DMS 273 (cell line): Measurements from ENCODE around the gene CIB4.

Experiments used
- DNase-seq: peaks from one replicate; lab custom pipeline; 2025; ENCODE audit not compliant: unreplicated experiment; lab: John Stamatoyannopoulos, UW

The CIB4 gene

DNA sequence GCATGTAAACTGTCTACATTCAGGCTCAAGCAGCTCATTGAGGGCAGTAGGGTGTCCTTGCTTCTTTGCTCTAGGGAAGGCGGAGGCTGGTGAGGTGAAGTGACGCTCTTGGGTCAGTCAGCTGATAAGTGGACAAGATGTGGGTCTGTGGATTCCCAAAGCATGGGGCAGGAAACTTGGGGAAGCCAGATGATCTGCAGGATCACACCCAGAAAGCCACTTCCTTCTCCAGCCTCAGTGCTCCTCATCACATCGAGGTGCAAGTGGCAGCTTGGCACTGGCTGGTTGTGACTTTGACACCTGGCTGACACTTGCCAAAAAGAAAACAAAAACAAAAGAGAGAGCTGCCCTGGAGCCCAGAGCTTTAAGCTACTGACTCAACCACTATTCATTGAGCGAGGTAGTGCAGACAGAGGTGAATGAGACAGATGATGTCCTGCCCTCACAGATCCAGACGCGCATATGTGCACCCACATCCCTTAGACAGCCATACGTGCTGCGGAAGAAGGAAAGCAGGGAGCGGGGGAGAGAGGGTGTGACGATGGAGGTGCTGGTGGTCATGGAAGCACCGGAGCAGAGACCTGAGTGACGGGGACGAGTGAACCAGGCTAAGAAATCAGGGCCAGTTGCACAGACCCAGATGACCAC, 3.1 kb upstream of the CIB4 start:
- no peak for DNase-seq

GRCh38 chr2:26642429-26642828, 1.3 kb upstream of the CIB4 start:
- no peak for DNase-seq

DNA sequence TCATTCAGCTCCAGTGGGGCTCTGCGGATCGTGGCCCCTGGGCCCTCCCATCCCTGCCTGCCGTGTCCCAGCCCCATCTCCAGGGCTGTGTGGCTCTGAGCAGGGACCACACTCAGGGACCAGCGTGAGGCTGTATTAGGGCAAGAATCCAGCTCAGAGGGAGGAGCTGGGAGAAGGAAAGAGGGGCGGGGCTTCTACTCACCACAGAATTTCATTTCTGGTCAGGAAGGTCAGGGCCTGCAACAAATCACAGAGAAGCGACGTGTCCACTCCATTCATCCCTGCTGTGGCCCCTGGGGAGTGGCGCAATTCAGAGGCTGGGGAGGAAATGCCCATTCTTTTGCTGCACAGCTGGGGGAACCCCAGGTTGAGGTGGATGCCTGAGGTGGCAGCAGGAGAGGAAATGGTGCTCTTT, 828 bp downstream of the CIB4 start:
- DNase-seq: peak; percentile 49

DNA sequence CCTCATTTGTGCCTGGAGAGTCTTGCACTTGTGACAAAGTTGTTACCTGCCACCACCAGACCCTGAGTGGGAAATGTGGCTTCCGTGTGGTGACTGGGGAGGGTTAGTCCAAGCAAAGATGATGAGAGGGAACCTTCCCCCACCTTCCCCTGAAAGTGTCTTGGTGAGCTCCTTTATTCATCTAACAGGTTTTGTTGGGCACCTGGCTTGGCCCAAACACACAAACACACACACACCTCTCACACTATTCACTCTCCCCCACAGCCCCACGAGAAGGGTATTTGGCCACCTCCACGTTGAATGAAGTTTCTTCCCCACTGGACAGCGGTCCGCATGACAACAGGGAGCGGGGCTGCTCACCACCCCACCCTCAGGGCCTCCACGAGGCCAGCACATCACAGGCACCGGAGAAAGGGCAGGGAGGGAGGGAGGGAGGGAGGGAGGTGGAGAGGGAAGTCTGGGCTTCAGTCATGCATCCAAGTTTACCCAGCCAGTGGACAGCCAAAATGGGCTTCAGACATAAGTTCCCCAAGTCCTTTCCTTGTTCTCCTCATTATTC, 1.4 kb downstream of the CIB4 start:
- DNase-seq: no peak

GRCh38 chr2:26637811-26638310, 3.3 kb downstream of the CIB4 start:
- no peak for DNase-seq

- no peak for DNase-seq
Observed at GRCh38 chr2:26636935-26637334, 4.2 kb downstream of the CIB4 start.

DNA sequence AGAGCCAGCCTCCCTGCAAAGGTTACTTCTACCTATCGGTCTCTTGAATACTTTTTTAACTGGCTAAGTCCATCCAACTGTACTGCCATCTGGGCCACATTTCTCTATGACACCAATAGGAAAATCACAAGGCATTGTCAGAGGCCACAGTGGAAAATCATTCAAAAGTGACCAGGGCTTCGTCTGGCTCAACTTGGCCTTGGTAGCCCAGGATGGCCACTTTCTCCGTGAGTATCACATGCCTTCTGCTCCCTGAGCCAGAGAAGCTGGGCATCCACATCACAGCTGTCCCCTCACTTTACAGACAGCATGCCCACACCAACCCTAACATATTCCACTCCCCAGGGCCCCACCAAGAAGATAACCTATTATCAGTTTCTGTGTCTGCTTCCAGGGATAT, 5.8 kb downstream of the CIB4 start:
- no peak for DNase-seq

GRCh38 chr2:26634636-26635230, 6.4 kb downstream of the CIB4 start:
- no peak for DNase-seq

GRCh38 chr2:26633993-26634595, 7.1 kb downstream of the CIB4 start:
- DNase-seq: no peak

DNA sequence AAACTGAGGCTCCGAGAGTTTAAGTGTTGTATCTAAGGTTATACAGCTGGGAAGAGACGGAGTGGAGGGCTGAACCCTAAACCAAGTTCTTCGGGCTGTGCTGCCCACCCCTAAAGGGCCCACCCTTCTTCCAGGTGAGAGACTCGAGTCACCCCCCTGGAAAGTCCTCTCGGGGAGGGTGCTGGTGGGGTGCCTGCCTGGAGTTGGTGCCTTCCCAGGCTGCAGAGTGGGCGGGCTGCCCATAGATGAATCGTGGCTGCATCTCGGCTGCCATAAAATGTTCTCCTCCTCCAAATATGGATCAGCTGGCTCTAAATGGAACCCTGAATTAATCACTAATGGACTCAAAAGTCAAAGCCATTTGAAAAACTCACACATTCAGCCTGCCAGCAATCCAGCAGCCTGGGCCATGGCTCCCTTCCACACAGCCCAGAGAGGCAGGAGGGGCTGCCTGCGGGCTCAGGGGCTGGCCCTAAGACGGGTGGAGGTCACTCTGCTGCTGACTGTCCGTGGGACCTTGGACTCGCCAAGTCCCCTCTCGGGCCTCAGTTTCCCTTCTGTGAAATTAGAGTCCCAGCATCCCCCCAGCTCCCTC, 7.7 kb downstream of the CIB4 start:
- DNase-seq: no peak

DNA sequence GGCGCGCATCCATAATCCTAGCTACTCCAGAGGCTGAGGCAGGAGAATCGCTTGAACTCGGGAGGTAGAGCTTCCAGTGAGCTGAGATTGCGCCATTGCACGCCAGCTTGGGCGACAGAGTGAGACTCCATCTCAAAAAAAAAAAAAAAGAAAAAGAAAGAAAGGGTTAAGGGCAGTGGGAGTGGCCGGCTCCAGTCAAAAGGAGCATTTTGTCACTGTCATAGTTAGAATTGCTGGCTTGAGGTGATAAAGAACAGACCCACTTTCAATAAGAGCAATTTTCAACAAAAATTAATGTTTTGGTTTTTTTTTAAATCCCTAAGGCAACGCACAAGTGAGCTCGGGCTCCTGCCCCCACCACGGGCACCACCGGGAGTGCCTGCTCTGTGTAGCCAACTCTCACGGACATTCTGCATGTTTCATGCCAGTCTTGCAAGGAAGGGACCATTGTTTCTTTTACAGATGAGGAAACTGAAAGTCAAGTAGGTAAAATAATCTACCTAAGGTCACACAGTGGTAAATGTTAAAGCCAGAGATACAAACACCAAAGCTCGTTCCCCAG, 8.5 kb downstream of the CIB4 start:
- no peak for DNase-seq

GRCh38 chr2:26631401-26632170, 9.6 kb downstream of the CIB4 start:
- DNase-seq: no peak

GRCh38 chr2:26630669-26631360, 10.4 kb downstream of the CIB4 start:
- no peak for DNase-seq

- no peak for DNase-seq
Observed at GRCh38 chr2:26630235-26630634, 10.9 kb downstream of the CIB4 start.

GRCh38 chr2:26629751-26630150, 11.4 kb downstream of the CIB4 start:
- DNase-seq: no peak

- DNase-seq: no peak
Observed at GRCh38 chr2:26629346-26629630, 11.9 kb downstream of the CIB4 start.

GRCh38 chr2:26628561-26629345, 12.4 kb downstream of the CIB4 start:
- no peak for DNase-seq

- no peak for DNase-seq
Observed at GRCh38 chr2:26627350-26628105, 13.6 kb downstream of the CIB4 start.

- DNase-seq: no peak
Observed at GRCh38 chr2:26626606-26627005, 14.6 kb downstream of the CIB4 start.
